Measurements from ENCODE around the gene TRPM3. TPM values are rescaled to one million over a fixed set of nuclear protein-coding genes. Genes with fewer than 3 reads are reported as not detected.
A peak's percentile ranks its signal among the peaks of the same experiment; 100 is the strongest.

TRPM3 gene
- total RNA-seq, 2 donors from 2014 or later = 0.02 TPM; not detected in 1

DNA sequence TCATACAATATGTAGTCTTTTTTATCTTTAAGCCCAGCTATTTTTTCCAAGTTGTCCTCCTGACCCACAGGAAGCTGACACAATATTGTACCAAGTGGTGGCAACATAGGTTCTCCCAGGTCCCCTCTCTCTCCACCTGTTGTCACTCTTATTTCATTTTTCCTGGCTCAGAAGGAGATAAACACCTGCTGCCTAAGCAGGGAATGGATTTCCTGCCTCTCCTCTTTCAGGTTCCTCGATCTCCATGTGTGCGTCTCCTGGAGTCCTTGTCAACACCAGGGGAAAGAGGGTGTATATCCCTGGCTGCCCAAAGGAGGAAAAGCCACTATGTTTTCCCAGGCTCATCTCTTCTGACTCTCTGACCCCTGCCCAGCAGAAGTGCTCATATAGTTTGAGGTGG, 625.2 kb downstream of the TRPM3 start:
- H3K9me3 Mint-ChIP-seq = peaks cover 4 to 19% of the 10 kb centered on the region in 2 donors
- DNase-seq (ENCODE audit: low spot score in 2 of 2) = no peak
- no peak overlapping the region for H3K27ac Mint-ChIP-seq
- ATAC-seq = no peak
- peaks cover 5 to 20% of the 10 kb centered on the region in 2 donors for H3K36me3 Mint-ChIP-seq

DNA sequence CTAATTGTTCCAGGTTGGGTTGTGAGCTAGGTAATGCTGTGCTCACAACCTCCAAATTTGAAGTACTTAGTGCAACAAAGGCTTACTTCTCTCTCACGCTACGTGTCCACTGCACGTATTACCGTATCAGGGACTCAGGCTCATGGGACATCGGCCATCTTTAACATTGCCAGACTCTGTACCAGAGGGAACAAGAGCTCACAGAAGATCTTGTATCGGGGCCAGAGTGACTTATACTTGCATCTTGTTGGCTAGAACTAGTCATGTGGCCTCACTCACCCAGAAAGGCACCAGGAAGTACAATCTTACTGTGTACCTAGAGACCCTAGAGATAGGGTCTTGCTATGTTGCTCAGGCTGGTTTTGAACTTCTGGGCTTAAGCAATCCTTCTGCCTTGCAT, 625.9 kb downstream of the TRPM3 start:
- H3K9me3 Mint-ChIP-seq = peaks cover 4 to 19% of the 10 kb centered on the region in 2 donors
- no peak for DNase-seq (ENCODE audit: low spot score in 2 of 2)
- ATAC-seq = no peak
- no peak overlapping the region for H3K27ac Mint-ChIP-seq
- peaks cover 5 to 20% of the 10 kb centered on the region in 2 donors for H3K36me3 Mint-ChIP-seq

DNA sequence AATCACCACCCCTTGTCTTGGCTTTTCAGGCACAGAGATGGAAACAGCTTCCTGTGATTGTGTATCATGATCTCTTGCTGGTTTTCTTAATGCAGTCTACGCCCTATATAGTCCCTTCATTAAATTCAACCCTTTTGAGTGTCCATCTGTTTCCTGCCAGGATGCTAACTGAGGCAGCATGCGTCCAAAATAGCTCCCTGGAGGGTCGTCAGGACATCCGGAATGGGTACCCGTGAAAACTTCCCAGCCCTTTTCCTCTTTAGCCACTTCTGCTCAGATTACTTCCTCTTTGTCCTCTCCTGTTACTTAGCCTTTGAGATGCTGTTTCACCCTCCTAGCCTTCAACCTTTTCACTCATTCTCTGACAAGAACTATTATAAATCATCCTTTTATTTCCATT, 627.2 kb downstream of the TRPM3 start:
- Mint-ChIP-seq H3K27ac (no peak overlapping the region), H3K9me3 (peaks cover 4 to 19% of the 10 kb centered on the region in 2 donors), H3K36me3 (peaks cover 5 to 20% of the 10 kb centered on the region in 2 donors)
- ATAC-seq (no peak), DNase-seq (ENCODE audit: low spot score in 2 of 2) (no peak)

DNA sequence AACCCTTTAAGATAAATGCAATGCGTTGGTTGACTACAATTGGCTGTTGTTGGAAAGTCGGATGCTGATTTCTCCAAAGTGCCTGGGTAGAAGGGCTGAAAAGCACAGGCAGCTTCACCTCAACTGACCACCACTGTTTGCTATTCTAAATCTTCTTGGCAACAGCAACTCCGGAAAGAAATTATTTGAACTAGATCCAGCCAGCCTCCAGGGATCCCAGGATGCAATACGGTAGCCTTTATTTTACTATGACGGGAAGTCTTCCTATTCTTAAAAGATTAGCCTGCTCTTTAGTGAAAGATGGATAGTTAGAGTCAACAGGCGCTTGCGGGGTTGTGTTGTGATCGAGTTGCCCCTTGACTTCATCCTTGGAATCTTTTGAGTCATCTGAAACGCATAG, 628.4 kb downstream of the TRPM3 start:
- no peak overlapping the region for H3K27ac Mint-ChIP-seq
- ATAC-seq (no peak), DNase-seq (ENCODE audit: low spot score in 2 of 2) (no peak)
- H3K9me3 Mint-ChIP-seq = peaks cover 4 to 19% of the 10 kb centered on the region in 2 donors
- H3K36me3 Mint-ChIP-seq = peaks cover 5 to 20% of the 10 kb centered on the region in 2 donors

DNA sequence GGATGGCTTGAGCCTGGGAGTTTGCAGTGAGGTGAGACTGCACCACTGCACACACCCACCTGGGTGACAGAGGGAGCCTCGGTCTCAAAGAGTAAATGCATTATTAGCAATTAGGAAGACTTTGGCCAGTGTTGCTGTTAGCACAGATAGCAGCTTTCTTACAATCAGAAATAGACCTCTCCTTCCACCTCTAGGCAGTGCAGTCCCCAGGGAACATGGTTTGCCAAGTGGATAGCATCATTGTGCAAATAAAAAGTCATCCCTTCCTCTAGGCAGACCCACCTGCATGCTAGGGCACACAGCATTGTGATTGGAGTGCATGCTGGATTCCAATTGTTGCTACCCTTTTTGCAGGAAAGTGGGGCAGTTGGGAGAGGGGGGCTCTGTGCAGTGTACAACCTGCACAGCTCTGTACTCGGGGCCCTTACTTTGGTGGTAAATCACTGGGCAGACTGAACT, 629.1 kb downstream of the TRPM3 start:
- no peak overlapping the region for H3K27ac Mint-ChIP-seq

DNA sequence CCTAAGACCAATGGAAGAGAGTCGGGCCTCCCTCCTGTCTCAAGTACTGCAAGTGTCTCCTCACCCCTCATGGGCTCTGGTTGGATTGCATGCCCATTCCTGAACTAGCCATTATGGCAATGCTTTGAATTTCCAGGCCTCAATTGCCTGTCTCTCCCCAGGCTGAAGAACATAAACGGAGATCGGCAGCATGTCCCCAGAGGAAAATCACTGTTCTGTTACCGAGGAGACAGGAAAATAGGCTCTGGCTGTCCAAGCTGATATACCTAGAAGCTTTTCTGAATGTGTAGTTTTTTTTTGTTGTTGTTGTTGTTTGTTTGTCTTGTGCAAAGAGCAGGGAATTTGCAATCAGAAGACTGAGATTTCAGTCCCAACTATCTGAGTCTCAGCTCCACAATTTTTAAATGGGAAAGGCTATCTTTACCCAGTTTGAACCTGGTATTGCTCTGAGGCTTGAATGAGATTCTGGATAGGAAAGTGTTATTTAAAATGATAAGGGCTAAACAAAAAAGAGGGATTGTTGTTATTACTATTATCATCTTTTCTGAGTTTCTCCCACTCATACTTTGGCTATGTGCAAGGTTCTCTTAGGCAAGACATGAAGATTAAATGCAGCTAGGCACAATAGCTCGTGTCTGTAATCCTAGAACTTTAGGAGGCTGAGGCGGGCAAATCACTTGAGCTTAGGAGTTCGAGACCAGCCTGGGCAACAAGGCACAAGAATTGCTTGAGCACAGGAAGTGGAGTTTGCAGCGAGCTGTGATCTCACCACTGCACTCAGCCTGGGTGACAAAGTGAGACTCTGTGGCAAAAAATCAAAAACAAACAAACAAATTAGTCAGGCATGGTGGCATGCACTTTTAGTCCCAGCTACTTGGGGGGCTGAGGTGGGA, 629.7 kb downstream of the TRPM3 start:
- ATAC-seq (no peak), DNase-seq (ENCODE audit: low spot score in 2 of 2) (no peak)
- Mint-ChIP-seq H3K36me3 (peaks cover 5 to 20% of the 10 kb centered on the region in 2 donors), H3K9me3 (peaks cover 4 to 19% of the 10 kb centered on the region in 2 donors), H3K27ac (no peak overlapping the region)

More for the DNA sequence above, 629.1 kb downstream of the TRPM3 start:
- no peak for ATAC-seq
- DNase-seq (ENCODE audit: low spot score in 2 of 2) = no peak
- Mint-ChIP-seq H3K36me3 (peaks cover 5 to 20% of the 10 kb centered on the region in 2 donors), H3K9me3 (peaks cover 4 to 19% of the 10 kb centered on the region in 2 donors)

DNA sequence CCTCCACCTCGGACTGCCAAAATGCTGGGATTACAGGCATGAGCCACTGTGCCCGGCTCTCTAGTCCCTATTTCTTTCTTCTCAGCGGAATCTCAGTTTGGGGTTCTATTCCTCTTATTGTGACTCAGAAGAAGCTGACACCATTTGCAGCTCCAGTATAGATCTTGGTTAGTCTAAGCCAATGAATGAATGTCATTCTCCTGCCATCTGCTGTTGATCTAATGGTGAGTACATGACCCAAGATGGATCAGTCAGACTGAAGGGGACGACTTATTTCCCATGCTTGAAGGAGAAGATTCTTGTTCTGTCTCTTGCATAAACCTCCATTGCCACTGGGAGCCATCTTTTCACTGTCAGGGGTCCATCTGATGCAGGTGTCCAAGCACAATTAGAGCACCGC, 630.9 kb downstream of the TRPM3 start:
- no peak for DNase-seq (ENCODE audit: low spot score in 2 of 2)
- Mint-ChIP-seq H3K9me3 (peaks cover 4 to 14% of the 10 kb centered on the region in 2 donors), H3K36me3 (peaks cover 5 to 19% of the 10 kb centered on the region in 2 donors), H3K27ac (no peak overlapping the region)
- peak; percentile 20 to 43 for ATAC-seq

DNA sequence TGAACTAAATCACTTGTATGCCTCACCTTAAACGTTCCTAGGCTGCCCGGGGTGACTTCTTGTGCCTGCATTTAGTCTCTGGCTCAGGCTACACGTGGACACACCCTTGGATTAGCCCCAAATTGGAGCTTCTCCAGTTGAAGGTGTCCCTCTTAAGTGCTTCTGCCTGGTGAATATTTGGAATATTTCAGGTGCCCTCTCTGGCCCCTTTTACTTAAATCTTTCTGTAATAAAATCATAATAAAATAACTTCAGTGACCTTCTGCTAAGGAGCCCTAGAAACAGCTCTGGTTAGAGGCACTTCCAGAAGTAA, 632.7 kb downstream of the TRPM3 start:
- ATAC-seq (no peak), DNase-seq (ENCODE audit: low spot score in 2 of 2) (no peak)
- Mint-ChIP-seq H3K36me3 (peaks cover 0 to 1% of the 10 kb centered on the region in 2 donors), H3K9me3 (no peaks in the 10 kb centered on the region), H3K27ac (no peak overlapping the region)

DNA sequence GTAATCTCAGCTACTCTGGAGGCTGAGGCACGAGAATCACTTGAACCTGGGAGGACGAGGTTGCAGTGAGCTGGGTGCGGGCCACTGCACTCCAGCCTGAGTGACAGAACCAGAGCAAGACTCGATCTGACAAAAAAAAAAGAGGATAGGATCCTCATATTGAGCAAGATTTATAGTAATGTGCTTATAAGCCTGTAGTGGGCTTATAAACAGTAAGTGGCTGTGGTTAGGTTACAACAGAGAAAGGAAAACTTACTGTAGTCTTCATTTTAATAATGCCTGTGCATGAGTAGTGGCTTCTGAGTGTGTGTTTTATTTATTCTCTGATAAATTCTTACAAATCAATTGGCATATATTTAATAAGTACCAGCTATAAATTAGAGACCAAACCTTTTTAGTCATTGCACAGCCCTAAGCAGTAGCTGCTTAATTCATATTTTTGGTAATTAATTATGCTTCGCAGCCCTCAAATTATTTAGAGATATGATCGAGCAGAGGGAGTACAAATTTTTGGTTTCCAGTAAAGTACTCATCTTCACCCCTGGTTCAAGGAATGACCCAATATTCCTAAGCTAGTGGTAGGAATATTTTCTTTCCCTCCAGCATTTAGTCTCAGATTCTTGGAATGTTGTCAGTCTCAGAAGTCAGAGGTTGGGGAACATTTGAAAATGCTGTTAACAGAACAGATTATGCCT, 633.2 kb downstream of the TRPM3 start:
- ATAC-seq (no peak), DNase-seq (ENCODE audit: low spot score in 2 of 2) (no peak)
- Mint-ChIP-seq H3K27ac (no peak overlapping the region), H3K36me3 (no peaks in the 10 kb centered on the region), H3K9me3 (no peaks in the 10 kb centered on the region)

DNA sequence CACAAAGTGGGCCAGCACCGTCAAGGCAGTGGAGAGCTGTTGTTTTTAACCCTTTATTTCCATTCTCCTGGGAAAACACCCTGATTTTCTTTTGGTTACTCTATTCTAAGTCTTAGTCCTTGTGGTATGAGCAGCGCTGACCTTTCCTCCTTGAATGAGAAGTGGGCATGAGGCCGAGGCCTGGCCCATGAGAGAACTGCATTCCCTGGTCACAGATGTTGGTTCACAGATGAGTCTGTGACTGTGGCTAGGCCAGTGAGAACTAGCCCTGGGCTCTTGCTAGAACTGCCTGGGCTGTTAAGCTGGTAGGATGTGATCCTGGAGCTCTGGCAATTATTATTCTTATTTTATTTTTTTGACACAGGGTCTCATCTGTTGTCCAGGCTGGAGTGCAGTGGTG, 635.3 kb downstream of the TRPM3 start:
- DNase-seq (ENCODE audit: low spot score in 2 of 2) (no peak), ATAC-seq (no peak)
- Mint-ChIP-seq H3K36me3 (no peaks in the 10 kb centered on the region), H3K27ac (no peak overlapping the region), H3K9me3 (no peaks in the 10 kb centered on the region)

DNA sequence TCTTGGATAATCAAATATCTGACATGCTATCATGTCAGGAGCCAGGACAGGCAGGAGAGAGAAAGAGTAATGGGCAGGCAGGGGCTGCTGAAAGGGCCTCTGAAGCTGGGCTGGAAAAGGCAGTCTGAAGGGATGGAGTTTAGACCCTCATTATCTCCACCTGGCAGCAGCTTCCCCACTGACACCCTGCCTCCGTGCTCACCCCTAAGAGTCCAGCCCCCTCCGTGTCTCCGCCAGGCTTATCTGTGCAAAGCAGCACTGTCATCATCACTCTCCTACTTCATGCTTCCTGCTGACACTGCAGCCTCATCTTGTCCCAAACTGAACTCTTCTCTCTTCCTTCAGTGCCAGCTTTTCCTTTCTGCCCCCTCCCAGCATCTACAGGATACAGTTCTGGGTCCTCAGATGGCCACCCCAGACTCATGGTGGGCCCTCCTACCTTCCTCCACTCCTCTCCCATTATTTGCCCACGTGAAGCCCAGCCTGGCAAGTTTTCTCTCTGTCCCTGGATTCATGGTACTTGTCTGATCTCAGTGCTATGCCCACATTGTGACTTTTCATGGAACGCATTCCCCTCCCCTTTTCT, 636.1 kb downstream of the TRPM3 start:
- no peak for DNase-seq (ENCODE audit: low spot score in 2 of 2)
- Mint-ChIP-seq H3K36me3 (no peaks in the 10 kb centered on the region), H3K9me3 (no peaks in the 10 kb centered on the region), H3K27ac (peak overlapping the region; percentile 47 to 50)
- no peak for ATAC-seq

DNA sequence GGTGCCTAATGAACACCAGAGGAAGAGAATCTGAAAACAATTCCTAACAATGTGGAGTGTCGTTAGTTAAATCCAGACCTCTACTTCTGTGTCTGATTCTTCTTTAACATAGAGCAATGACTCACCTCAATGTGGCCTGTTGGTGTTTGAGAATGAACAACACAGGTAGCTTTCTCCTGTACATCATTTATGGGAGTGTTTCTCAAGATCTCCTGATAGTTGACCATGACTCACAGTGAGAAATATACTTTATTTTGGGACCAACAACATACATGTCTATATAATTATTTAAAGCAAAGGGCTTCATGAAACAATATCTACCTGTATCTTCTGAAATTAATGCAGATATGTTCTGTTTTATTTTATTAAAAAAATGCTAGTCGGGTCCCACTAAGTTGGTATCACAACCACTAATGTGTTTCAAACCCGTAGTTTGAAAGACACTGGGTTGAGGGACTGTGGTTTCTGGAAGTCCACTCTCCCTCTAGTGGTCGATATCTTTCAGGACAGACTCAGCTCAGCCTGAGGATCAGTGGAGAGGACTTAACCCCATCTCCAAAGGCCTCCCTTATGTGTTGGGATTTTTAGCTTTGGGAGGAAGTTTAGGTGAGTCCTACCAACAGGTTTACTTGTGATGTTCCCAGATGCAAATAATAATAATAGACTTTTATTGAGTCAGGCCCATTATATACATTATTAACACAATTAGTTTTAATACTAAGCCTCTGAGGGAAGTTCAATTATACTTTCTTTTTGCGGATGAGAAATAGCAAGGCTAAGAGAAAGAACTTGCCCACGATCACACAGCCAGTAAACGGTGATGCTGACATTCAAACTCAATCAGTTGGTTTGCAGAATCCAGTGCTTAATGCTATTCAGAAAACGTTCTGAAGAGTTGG, 636.9 kb downstream of the TRPM3 start:
- Mint-ChIP-seq H3K27ac (no peak overlapping the region), H3K36me3 (no peaks in the 10 kb centered on the region), H3K9me3 (no peaks in the 10 kb centered on the region)
- ATAC-seq = peak; percentile 67 to 70
- no peak for DNase-seq (ENCODE audit: low spot score in 2 of 2)

DNA sequence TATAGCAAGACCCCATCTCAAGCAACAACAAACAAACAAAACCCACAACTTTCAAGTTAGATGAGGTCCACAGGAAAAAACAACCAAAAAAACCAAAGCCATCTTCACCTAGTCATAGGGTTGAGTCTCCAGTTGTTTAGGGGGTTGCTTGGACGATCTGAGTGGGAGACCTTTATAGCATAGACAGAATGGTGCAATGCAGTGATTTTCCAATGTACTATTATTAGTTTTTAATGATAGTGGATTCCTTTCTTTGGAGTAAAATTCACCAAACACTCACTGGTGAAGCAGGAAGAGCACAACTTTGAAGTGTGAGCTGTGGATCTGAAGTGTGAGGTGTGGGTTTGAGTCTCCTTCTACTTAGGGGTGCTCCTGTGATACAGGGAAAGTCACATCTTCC, 640.0 kb downstream of the TRPM3 start:
- no peaks in the 10 kb centered on the region for H3K9me3 Mint-ChIP-seq
- no peak overlapping the region for H3K27ac Mint-ChIP-seq
- DNase-seq (ENCODE audit: low spot score in 2 of 2) (no peak), ATAC-seq (no peak)
- no peaks in the 10 kb centered on the region for H3K36me3 Mint-ChIP-seq

DNA sequence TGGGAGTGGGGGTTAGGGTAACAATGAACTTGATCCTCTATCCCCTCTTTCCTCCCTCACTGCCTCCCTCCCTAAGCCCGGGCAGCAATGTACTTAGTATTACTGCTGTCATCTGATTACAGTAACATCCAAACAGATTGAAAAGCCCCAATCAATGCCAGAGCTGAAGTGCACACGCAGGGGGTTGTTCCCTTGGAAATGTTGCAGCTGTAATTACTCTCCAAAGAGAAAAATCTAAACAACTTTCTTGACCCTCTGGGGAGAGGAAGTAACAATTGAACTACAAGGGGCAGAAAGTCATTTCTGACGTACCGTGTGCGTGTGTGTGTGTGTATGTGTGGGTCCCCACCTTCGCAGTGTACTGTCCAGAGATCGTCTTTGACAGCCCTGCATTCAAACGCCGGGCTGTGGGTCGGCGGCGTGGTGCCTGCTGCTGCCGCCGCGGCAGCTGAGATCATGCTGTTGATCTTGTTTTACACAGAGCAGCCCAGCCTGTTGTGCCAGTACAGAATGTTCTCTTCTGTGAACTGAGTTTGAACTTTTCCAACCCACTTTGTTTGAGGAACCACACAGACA, 640.9 kb downstream of the TRPM3 start:
- ATAC-seq = no peak
- DNase-seq (ENCODE audit: low spot score in 2 of 2) = no peak
- Mint-ChIP-seq H3K9me3 (no peaks in the 10 kb centered on the region), H3K36me3 (no peaks in the 10 kb centered on the region), H3K27ac (no peak overlapping the region)

DNA sequence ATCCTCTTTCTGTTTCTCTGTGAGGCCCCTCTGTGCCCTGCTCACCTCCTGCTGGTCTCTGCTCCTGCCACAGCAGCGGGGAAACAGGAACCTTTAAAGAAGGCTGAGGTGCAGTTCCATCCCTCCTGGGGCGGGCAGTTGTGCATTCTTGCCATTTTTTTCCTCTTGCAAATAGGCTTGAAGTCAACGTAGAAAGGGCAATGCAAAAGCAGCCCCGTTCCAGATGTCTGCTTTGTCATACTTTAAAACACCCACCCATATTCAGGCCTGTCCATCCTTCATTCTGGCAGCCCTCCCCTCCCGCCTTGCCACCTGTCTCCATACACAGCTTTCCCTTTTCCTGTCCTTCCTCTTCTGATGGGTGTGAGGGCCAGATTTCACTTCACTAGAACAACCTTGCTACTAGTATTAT, 641.5 kb downstream of the TRPM3 start:
- Mint-ChIP-seq H3K36me3 (no peaks in the 10 kb centered on the region), H3K27ac (no peak overlapping the region), H3K9me3 (no peaks in the 10 kb centered on the region)
- DNase-seq (ENCODE audit: low spot score in 2 of 2) (no peak), ATAC-seq (no peak)

All from activated naive CD4-positive, alpha-beta T cell treated with anti-CD3 and anti-CD28 coated beads, Interleukin-2, amount 50 U/mL, for 72 hours (primary cell).